CD4-positive, alpha-beta T cell (primary cell): ENCODE data around the gene TOX3. TPM values are rescaled to one million over a fixed set of nuclear protein-coding genes. Genes with fewer than 3 reads are reported as not detected.

Experiments
- ATAC-seq: fragments of 200-7000 bp; cut with Tn5 transposase; one replicate; pipeline ENCODE4 v1.10.0; 2022; ENCODE audit warnings: mild to moderate bottlenecking; ENCODE audit not compliant: poor library complexity
- CTCF ChIA-PET: fragments of 350-600 bp; sonication (Branson Sonifier 250); formaldehyde crosslinking; loops from one replicate; lab custom pipeline; 2021; ENCODE audit warnings: antibody characterized with exemption, inconsistent platforms; lab: Charles Lee
- POLR2A ChIA-PET: fragments of 350-600 bp; sonication (Branson Sonifier 250); formaldehyde crosslinking; loops from one replicate; lab custom pipeline; 2021; ENCODE audit warnings: antibody characterized with exemption, inconsistent platforms; lab: Charles Lee
- DNase-seq, 14 experiments: peaks; one replicate each; pipeline ENCODE4 v3.0.0-alpha.2; 2013 to 2020; ENCODE audit warnings: mixed read lengths in 2 of 14
- H3K27ac ChIP-seq, 2 donors: one replicate each; pipeline versions ENCODE4 v1.5.1 to v1.7.0; 2013; ENCODE audit warnings: low read length in 2 of 2, low read depth in 1 of 2, mild to moderate bottlenecking in 1 of 2
- H3K27me3 ChIP-seq, 2 experiments: 1 replicate in 1 of 2; 2 replicates in 1 of 2; pipeline versions ENCODE4 v1.6.1 to v1.7.0; 2013; ENCODE audit warnings: low read length in 2 of 2, control low read depth in 1 of 2, mild to moderate bottlenecking in 1 of 2, moderate library complexity in 1 of 2; ENCODE audit not compliant: insufficient read depth in 2 of 2, control insufficient read depth in 1 of 2
- H3K36me3 ChIP-seq: one replicate; pipeline ENCODE4 v1.6.1; 2013; ENCODE audit warnings: low read length, control low read depth; ENCODE audit not compliant: insufficient read depth
- H3K4me1 ChIP-seq: one replicate; pipeline ENCODE4 v1.6.1; 2013; ENCODE audit warnings: low read length, control low read depth; ENCODE audit not compliant: insufficient read depth
- H3K4me3 ChIP-seq: one replicate; pipeline ENCODE4 v1.5.1; 2013; ENCODE audit warnings: mild to moderate bottlenecking, low read length, moderate library complexity
- H3K9me3 ChIP-seq, 2 experiments: 1 replicate in 1 of 2; 2 replicates in 1 of 2; pipeline versions ENCODE4 v1.6.1 to v1.7.0; 2013; ENCODE audit warnings: low read length in 2 of 2, mild to moderate bottlenecking in 2 of 2, control low read depth in 1 of 2, moderate library complexity in 1 of 2; ENCODE audit not compliant: control insufficient read depth in 1 of 2, insufficient read depth in 1 of 2
- H3K27ac Mint-ChIP-seq: one replicate; pipeline ENCODE4 v1.8.0; 2020; ENCODE audit warnings: mixed read lengths
- H3K27me3 Mint-ChIP-seq: one replicate; pipeline ENCODE4 v1.8.0; 2021; ENCODE audit warnings: mixed read lengths
- H3K36me3 Mint-ChIP-seq: one replicate; pipeline ENCODE4 v1.8.0; 2021; ENCODE audit warnings: low read depth, mixed read lengths
- H3K4me1 Mint-ChIP-seq: one replicate; pipeline ENCODE4 v1.8.0; 2021; ENCODE audit warnings: low read depth, mixed read lengths
- H3K4me3 Mint-ChIP-seq: one replicate; pipeline ENCODE4 v1.8.0; 2020; ENCODE audit warnings: mild to moderate bottlenecking, mixed read lengths
- H3K9me3 Mint-ChIP-seq: one replicate; pipeline ENCODE4 v1.8.0; 2020; ENCODE audit warnings: mixed read lengths
- CTCF ChIP-seq: fragments of 200-600 bp; IDR thresholded peaks from one replicate; pipeline ENCODE4 v1.8.0; 2022; ENCODE audit warnings: antibody characterized with exemption, mild to moderate bottlenecking
- intact Hi-C, 2 experiments: fragments of 100-400 bp; cut with DNase I in 1 of 2; cut with micrococcal nuclease in 1 of 2; formaldehyde crosslinking; loops; one replicate each; pipeline versions ENCODE4 v1.15.1 to v1.9.0; 2023 to 2025; cut with DNase I, micrococcal nuclease
- total RNA-seq, 174 experiments: library from RNA in 2 of 174; stranded (reverse) in 2 of 174; gene quantifications; one replicate each; pipeline ENCODE4 v1.2.3 and lab custom pipeline; 2021 to 2026

Gene TOX3
- total RNA-seq, 2 experiments from 2014 or later = not detected

DNA sequence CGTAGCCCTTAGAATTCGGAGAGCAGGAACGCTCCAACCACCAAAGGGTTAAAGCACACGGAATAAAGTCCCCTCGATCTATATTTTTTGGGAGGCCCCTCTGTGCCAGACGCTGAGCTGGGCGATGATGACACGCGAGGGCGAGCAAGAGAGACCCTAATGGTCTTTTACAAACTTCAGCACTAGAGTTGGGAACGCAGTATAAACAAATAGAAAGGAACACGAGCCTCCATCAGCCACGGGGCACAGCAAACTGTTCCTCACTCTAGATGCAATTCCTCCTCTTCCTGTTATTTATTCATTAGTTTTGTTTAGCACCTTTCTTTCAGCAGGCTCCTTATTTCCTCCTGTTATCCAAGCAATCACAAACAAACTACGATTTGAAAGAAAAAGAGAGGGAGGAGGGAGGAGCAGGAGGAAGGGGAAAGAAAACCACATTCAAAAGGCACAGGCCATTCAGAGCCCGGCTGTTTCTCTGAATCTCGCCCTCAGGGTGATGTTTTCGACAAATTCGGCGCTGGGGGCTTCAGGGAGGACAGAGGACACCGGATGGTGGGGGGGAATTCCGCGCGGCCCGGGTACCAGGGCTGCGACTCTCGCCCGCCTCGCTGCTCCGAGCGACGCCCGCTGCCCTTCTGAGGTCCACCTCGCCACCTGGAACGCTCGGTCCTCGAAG lies 1.6 kb downstream of the TOX3 start:
- DNase-seq = no peak
- POLR2A ChIA-PET = no interaction called here
- H3K27ac Mint-ChIP-seq = no peak overlapping the region
- H3K9me3 Mint-ChIP-seq = peaks cover 5% of the 10 kb centered on the region
- Histone ChIP-seq H3K4me1 (no peaks in the 10 kb centered on the region), H3K36me3 (no peaks in the 10 kb centered on the region), H3K4me3 (no peak overlapping the region), H3K9me3 (peaks cover 0 to 14% of the 10 kb centered on the region in 2 experiments), H3K27me3 (peaks cover 26 to 44% of the 10 kb centered on the region in 2 experiments), H3K27ac (no peak overlapping the region)
- peaks cover 58% of the 10 kb centered on the region for H3K27me3 Mint-ChIP-seq
- ATAC-seq = no peak
- H3K36me3 Mint-ChIP-seq = no peaks in the 10 kb centered on the region
- CTCF ChIA-PET = no interaction called here
- TF ChIP-seq CTCF = no peak
- no peak overlapping the region for H3K4me3 Mint-ChIP-seq
- intact Hi-C loops = no loop called here
- peaks cover 5% of the 10 kb centered on the region for H3K4me1 Mint-ChIP-seq

GRCh38 chr16:52544703-52545102 lies 2.2 kb downstream of the TOX3 start:
- H3K36me3 Mint-ChIP-seq = no peaks in the 10 kb centered on the region
- ChIA-PET CTCF (no interaction called here), POLR2A (no interaction called here)
- Histone ChIP-seq H3K4me3 (no peak overlapping the region), H3K4me1 (no peaks in the 10 kb centered on the region), H3K27me3 (peaks cover 26 to 44% of the 10 kb centered on the region in 2 experiments), H3K36me3 (no peaks in the 10 kb centered on the region), H3K9me3 (peaks cover 0 to 14% of the 10 kb centered on the region in 2 experiments), H3K27ac (no peak overlapping the region)
- DNase-seq (no peak), ATAC-seq (no peak)
- no peak overlapping the region for H3K27ac Mint-ChIP-seq
- TF ChIP-seq CTCF = no peak
- peaks cover 7% of the 10 kb centered on the region for H3K9me3 Mint-ChIP-seq
- H3K4me3 Mint-ChIP-seq = no peak overlapping the region
- peaks cover 52% of the 10 kb centered on the region for H3K27me3 Mint-ChIP-seq
- intact Hi-C loops = no loop called here
- peaks cover 5% of the 10 kb centered on the region for H3K4me1 Mint-ChIP-seq

- ChIA-PET POLR2A (no interaction called here), CTCF (no interaction called here)
- Mint-ChIP-seq H3K36me3 (no peaks in the 10 kb centered on the region), H3K27ac (no peak overlapping the region), H3K27me3 (peaks cover 49% of the 10 kb centered on the region), H3K4me1 (peaks cover 5% of the 10 kb centered on the region), H3K4me3 (no peak overlapping the region), H3K9me3 (peaks cover 8% of the 10 kb centered on the region)
- ATAC-seq = no peak
- peaks cover 0 to 14% of the 10 kb centered on the region in 2 experiments for H3K9me3 ChIP-seq
- H3K4me1 ChIP-seq = no peaks in the 10 kb centered on the region
- H3K27ac ChIP-seq = no peak overlapping the region
- no peak for TF ChIP-seq CTCF
- no peak for DNase-seq
- H3K36me3 ChIP-seq = no peaks in the 10 kb centered on the region
- intact Hi-C loops = no loop called here
- no peak overlapping the region for H3K4me3 ChIP-seq
- peaks cover 26 to 41% of the 10 kb centered on the region in 2 experiments for H3K27me3 ChIP-seq
These were observed 3.3 kb downstream of the TOX3 start for GRCh38 chr16:52543654-52544053.
